Mucosa of descending colon (tissue), 3 donors: ENCODE data around the gene PPRC1. TPM values are rescaled to one million over a fixed set of nuclear protein-coding genes. Genes with fewer than 3 reads are reported as not detected.

Source experiments
- ATAC-seq: fragments of 200-7000 bp; cut with Tn5 transposase; one replicate; pipeline ENCODE4 v1.9.1; 2020; ENCODE audit warnings: mild to moderate bottlenecking, moderate library complexity
- DNase-seq, 3 donors: peaks; one replicate each; pipeline ENCODE4 v3.0.0-alpha.2; 2020
- H3K36me3 ChIP-seq: fragments of 200-600 bp; one replicate; pipeline ENCODE4 v1.8.0; 2021; ENCODE audit warnings: low read depth, mild to moderate bottlenecking
- H3K4me1 ChIP-seq: fragments of 200-600 bp; one replicate; pipeline ENCODE4 v1.8.0; 2021; ENCODE audit warnings: low read depth, mild to moderate bottlenecking
- H3K4me3 ChIP-seq: fragments of 200-600 bp; one replicate; pipeline ENCODE4 v1.8.0; 2021; ENCODE audit warnings: mild to moderate bottlenecking
- H3K9me3 ChIP-seq: fragments of 200-600 bp; one replicate; pipeline ENCODE4 v1.8.0; 2021; ENCODE audit warnings: mild to moderate bottlenecking
- intact Hi-C, 2 donors: fragments of 100-400 bp; cut with DNase I in 1 of 2; cut with micrococcal nuclease in 1 of 2; formaldehyde crosslinking; loops; one replicate each; pipeline versions ENCODE4 v1.11.0 to v1.11.1; 2022; cut with DNase I, micrococcal nuclease
- total RNA-seq, 3 donors: library from RNA; stranded (reverse); fragmentation: NEBNext Ultra II Directional in 2 of 3; extraction: Animal tissue kit (Norgen Biotek cat#: 25700) in 2 of 3; gene quantifications; one replicate each; pipeline versions ENCODE4 v1.2.1 to v1.2.4, GENCODE V29; 2021 to 2023
- TF ChIP-seq, protein P1 (sequence below): fragments of 200-600 bp; IDR thresholded peaks from one replicate; pipeline ENCODE4 v1.8.0; 2022; ENCODE audit warnings: antibody characterized with exemption, mild to moderate bottlenecking
- donor health status: DM: no; HTN: no; CAD: no; lungs with moderate emphysema.
- donor health status: DM: no; HTN: no; CAD: no.
- donor health status: DM: no; HTN: yes; CAD: no.

The PPRC1 gene
- total RNA-seq, 3 donors from 2014 or later = 17.1 to 30.3 (median 20.3) TPM

DNA sequence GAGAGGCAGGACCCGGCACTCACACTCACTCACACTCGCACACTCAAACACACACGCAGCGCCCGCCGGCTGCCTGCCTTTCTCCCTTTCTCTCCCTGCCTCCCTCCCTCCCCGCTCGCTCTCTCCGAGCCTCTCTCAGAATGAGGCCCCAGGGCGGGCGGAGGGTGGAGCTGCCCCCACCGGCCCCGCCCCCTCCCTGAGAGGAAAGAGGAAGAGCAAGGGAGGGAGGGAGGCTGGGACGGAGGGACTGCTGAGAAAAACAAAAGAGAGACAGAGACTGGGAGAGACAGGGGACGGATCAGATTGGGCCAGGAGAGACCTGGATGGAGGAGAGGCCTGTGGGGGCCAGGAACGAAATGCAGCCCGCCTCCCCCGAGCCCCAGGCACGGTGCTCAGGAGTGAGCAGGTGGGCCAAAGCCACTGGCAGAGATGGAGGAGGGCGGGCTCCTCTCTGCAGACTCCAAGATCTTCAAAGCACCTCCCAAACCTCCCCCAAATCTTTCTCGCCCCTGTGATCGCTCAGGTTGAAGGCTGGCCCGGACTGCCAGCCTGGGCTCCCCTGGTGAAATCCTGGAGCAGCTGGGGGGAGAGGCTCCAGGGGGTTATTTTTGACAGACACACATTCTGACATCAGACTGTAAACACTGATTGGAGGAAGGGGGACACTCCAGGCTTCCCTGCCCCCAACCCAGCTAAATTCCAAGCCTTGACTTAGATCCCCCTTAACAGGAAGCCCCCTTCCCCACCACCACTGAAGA lies 17.8 kb upstream of the PPRC1 start:
- TF ChIP-seq, protein P1, sequence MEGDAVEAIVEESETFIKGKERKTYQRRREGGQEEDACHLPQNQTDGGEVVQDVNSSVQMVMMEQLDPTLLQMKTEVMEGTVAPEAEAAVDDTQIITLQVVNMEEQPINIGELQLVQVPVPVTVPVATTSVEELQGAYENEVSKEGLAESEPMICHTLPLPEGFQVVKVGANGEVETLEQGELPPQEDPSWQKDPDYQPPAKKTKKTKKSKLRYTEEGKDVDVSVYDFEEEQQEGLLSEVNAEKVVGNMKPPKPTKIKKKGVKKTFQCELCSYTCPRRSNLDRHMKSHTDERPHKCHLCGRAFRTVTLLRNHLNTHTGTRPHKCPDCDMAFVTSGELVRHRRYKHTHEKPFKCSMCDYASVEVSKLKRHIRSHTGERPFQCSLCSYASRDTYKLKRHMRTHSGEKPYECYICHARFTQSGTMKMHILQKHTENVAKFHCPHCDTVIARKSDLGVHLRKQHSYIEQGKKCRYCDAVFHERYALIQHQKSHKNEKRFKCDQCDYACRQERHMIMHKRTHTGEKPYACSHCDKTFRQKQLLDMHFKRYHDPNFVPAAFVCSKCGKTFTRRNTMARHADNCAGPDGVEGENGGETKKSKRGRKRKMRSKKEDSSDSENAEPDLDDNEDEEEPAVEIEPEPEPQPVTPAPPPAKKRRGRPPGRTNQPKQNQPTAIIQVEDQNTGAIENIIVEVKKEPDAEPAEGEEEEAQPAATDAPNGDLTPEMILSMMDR = no peak

DNA sequence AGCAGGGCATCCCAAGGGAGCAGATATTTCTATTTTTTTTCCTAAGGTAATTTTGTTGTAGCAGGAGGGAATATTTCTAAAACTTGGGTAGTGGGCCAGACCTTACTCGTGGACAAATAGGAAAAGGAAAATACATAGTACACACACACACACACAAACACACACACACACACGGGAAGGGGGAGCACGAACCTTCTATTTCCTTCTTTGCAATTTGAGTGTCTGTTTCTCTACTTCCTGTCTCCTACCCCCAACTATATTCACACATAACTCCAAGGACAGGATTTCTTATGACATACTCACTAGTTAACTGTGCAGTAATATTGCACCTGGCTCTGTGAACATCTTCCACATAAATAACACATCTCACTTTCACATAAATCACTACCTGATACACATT lies 17.1 kb upstream of the PPRC1 start:
- peaks cover 44% of the 10 kb centered on the region for H3K4me1 ChIP-seq
- TF ChIP-seq, protein P1 = no peak
- intact Hi-C loops = no loop called here
- ATAC-seq (no peak), DNase-seq (no peak)
- H3K9me3 ChIP-seq = no peaks in the 10 kb centered on the region
- H3K36me3 ChIP-seq = no peaks in the 10 kb centered on the region
- no peak overlapping the region for H3K4me3 ChIP-seq

More for the DNA sequence above, 17.8 kb upstream of the PPRC1 start:
- peaks cover 44% of the 10 kb centered on the region for H3K4me1 ChIP-seq
- ATAC-seq = peak; percentile 90
- intact Hi-C loops = no loop called here
- peak; percentile 93 to 94 (median 93) for DNase-seq
- H3K4me3 ChIP-seq = peak overlapping the region; percentile 34
- H3K36me3 ChIP-seq = peaks cover 6% of the 10 kb centered on the region
- no peaks in the 10 kb centered on the region for H3K9me3 ChIP-seq

DNA sequence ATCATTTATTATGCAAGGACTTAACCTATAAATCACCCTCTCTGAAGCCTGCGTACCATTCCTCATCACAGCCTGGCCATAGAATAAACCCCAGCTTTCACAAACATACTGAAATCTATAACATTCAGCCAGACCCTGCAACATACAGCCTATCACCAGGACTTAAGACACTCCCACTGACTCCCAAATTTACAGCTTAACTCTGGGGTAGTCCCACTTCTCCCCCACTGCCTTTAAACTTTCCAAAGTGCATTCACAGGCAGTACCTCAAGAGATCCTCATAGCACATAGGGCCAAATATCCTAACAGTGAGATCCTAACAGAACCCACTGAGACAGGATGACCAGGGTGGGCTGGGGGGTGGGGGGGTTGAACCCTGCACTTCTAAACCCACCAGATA lies 16.2 kb upstream of the PPRC1 start:
- no peaks in the 10 kb centered on the region for H3K9me3 ChIP-seq
- intact Hi-C loops = no loop called here
- H3K36me3 ChIP-seq = no peaks in the 10 kb centered on the region
- H3K4me3 ChIP-seq = no peak overlapping the region
- peaks cover 44% of the 10 kb centered on the region for H3K4me1 ChIP-seq
- ATAC-seq = no peak
- DNase-seq = no peak
- TF ChIP-seq, protein P1 = no peak

DNA sequence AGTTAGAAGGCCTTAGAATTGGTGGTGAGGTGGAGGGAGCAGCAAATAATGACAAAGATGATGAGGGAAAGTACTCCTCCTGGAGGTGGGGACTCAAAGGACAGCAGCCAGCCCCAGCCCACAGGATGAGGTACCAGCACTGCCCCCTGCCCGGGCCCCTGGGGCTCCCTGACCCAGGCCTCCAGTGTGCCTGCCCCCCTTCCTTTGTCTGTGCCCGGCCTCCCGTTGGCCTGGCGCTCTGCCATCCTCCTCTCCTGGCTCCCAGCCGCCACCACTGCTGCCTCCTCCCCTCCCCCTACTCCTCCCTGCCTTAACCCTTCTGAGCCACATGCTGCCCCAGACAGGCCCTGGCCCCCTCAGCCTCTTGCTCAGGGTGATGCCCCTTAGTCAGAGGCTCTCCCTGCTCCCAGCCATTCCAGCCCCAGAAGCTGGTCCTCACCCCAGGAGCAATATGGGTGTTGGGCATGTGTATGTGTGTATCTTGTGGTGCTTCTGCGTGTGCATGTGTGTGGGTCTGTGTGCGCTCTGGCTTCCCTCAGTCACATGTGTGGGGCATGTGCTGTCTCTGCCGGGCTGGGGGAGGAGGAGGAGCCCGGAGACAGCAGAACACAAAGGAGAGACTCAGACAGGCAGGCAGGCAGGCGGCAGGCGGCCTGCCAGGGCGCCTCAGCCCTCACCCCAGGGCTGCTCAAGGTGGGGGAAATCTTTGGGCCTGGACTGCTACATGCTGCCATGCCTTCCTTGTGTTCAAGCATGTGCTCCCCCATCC lies 15.3 kb upstream of the PPRC1 start:
- Histone ChIP-seq H3K36me3 (no peaks in the 10 kb centered on the region), H3K4me1 (peaks cover 44% of the 10 kb centered on the region), H3K9me3 (no peaks in the 10 kb centered on the region), H3K4me3 (no peak overlapping the region)
- intact Hi-C loops = no loop called here
- DNase-seq = peak; percentile 81 to 84 (median 84)
- peak; percentile 0 for ATAC-seq
- TF ChIP-seq, protein P1 = no peak

DNA sequence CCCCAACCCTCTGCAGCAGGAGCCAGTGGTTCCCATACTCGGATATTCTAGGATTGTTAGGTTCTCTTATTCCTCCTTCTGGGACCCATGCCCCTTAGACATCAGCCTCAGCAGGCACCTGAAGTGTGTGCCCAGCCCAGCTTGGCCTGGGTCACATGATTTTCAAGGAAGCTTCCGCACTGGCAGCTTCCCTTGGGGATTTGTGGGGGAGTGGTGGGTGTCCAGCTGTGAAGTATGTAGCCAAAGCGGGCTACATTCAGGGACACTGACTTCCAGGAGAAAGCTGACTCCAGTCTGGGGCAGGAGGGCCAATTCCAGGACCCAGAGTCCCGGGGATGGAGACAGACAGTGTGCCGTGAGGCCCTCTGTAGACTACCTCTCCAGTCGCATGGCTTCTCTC lies 14.0 kb upstream of the PPRC1 start:
- Histone ChIP-seq H3K9me3 (no peaks in the 10 kb centered on the region), H3K4me1 (peaks cover 33% of the 10 kb centered on the region), H3K4me3 (no peak overlapping the region), H3K36me3 (no peaks in the 10 kb centered on the region)
- TF ChIP-seq, protein P1 = no peak
- DNase-seq (peak; percentile 55 to 73 (median 58)), ATAC-seq (no peak)
- intact Hi-C loops = no loop called here
